ENCODE measurements around the gene THEM5. TPM values are rescaled to one million over a fixed set of nuclear protein-coding genes. Genes with fewer than 3 reads are reported as not detected.

Gene THEM5
- total RNA-seq, 1 experiment from 2014 or later, result 0.75 TPM

DNA sequence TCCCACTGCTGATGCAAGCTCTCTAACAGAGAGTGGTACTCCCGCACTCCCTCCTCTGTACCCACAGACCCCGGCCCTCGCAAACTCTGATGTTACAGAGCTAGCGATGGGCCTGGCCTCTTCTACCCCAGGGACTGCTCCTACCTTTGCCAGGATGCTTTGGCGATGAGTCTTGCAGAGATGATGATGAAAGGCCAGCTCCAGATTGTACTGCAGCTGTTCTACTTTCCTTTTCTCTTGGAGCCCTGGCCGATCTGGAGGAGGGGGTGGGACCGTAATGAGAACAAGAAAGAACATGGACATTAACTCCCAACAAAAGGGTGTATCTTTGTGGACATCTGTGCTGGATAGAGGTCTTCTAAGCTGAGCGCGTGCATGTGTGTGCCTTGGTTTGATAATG lies 42.3 kb downstream of the THEM5 start:
- H3K9me3 ChIP-seq (replicated peaks), result no peaks in the 10 kb centered on the region
- H3K27ac ChIP-seq, result no peak overlapping the region
- no peak overlapping the region for H3K4me3 ChIP-seq
- no peaks in the 10 kb centered on the region for H3K36me3 ChIP-seq
- H3K27me3 ChIP-seq, result no peaks in the 10 kb centered on the region
- DNase-seq, result no peak
- H3K4me1 ChIP-seq, result 0 out of 2 replicates have a peak, but pooled peaks cover 2% of the 10 kb centered on the region

GRCh38 chr1:151809985-151810556 lies 43.4 kb downstream of the THEM5 start:
- Histone ChIP-seq H3K27ac (no peak overlapping the region), H3K4me3 (no peak overlapping the region), H3K9me3 (replicated peaks) (no peaks in the 10 kb centered on the region), H3K27me3 (no peaks in the 10 kb centered on the region), H3K36me3 (no peaks in the 10 kb centered on the region), H3K4me1 (0 out of 2 replicates have a peak, but pooled peaks cover 2% of the 10 kb centered on the region)
- DNase-seq, result no peak

- Histone ChIP-seq H3K9me3 (replicated peaks) (no peaks in the 10 kb centered on the region), H3K27ac (no peak overlapping the region), H3K4me3 (no peak overlapping the region), H3K4me1 (0 out of 2 replicates have a peak, but pooled peaks cover 2% of the 10 kb centered on the region), H3K36me3 (no peaks in the 10 kb centered on the region), H3K27me3 (no peaks in the 10 kb centered on the region)
- DNase-seq, result no peak
These were observed 44.1 kb downstream of the THEM5 start for GRCh38 chr1:151809290-151809984.

DNA sequence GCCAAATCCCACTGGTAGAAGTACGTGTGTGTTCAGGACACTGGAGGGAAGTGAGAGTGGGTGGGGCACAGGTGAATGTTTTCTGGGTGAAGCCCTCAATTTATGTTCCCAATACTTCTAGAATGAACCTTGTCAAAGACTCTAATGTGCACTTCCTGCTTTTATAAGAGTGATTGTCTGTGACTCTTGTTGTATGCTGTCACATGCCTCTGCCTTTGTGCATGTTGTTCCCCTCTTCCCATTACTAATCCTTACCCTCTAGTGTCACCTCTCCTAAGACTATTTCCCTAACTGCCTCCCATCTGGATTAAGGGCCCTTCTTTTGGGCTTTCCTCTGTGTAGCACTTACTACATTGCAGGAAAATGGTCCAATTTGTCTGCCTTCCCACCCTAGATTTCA lies 45.7 kb downstream of the THEM5 start:
- Histone ChIP-seq H3K27me3 (0 out of 2 replicates have a peak, but pooled peaks cover 4% of the 10 kb centered on the region), H3K4me3 (no peak overlapping the region), H3K4me1 (0 out of 2 replicates have a peak, but pooled peaks cover 2% of the 10 kb centered on the region), H3K36me3 (no peaks in the 10 kb centered on the region), H3K9me3 (replicated peaks) (no peaks in the 10 kb centered on the region), H3K27ac (no peak overlapping the region)
- DNase-seq, result no peak

DNA sequence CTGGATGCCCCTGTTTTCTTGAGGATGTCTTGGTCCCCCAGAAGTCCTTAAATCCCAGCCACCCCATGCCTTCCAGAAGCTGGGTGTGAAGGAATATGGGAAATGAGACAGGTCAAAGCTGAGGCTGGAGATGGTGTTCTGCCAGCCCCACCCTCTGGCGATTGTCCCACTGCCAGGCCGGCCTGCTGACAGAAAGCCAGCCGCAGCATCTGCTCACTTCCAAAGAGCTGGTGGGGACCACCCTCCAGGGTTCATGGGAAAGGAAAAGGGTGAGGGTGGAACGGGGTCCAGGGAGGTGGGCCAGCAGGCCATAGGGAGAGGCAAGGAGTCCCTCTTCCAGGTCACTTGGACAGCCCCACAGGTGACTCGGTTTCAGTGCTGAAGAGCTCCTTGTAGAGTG lies 46.4 kb downstream of the THEM5 start:
- H3K9me3 ChIP-seq (replicated peaks), result no peaks in the 10 kb centered on the region
- DNase-seq, result no peak
- no peaks in the 10 kb centered on the region for H3K36me3 ChIP-seq
- no peak overlapping the region for H3K4me3 ChIP-seq
- 0 out of 2 replicates have a peak, but pooled peaks cover 7% of the 10 kb centered on the region for H3K27me3 ChIP-seq
- H3K4me1 ChIP-seq, result 0 out of 2 replicates have a peak, but pooled peaks cover 2% of the 10 kb centered on the region
- H3K27ac ChIP-seq, result no peak overlapping the region

- Histone ChIP-seq H3K27ac (no peak overlapping the region), H3K36me3 (no peaks in the 10 kb centered on the region), H3K27me3 (0 out of 2 replicates have a peak, but pooled peaks cover 10% of the 10 kb centered on the region), H3K4me1 (no peaks in the 10 kb centered on the region), H3K4me3 (no peak overlapping the region), H3K9me3 (replicated peaks) (no peaks in the 10 kb centered on the region)
- DNase-seq, result no peak
These were observed 47.3 kb downstream of the THEM5 start for GRCh38 chr1:151806170-151806569.

DNA sequence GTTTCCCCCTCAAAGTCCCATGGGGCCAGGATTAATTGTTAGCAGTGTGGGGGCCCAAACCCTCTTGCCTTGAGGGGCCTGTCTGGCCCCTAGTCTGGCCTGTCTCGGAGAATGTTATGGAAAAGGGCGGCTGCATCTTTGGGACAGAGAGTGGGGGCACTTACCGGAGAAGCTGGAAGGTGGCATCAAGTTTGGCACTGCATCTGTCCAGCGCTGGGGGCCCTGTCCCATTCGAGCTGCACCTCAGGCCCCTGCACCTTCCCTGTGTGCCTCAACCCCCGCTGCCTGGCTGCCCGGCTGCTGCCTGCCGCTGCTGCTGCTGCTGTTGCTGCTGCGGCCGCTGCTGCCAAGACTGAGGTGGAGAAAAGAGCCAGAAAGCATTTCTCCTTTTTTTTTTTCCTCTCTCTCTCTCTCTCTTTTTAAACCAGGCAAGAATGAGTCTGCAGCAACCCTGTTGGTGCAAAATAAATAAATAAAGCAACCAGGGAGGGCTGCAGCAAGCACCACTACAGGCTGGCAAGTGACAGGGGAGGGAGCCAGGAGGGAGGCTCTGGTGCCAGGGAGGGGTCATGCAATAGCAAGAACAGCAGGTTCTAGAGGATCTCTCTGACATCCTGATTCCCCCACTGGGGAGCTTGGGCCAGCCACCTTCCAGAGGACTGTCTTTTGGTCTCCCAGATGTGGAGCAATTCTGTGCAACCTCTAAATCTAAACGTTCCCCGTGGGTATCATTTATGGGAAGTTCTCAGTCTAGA lies 48.3 kb downstream of the THEM5 start, which contains the start of gene LINGO4:
TSS of gene LINGO4 (minus strand) at position 354 of the 755 bp plus-strand sequence. CDS start 2,715 bp downstream, outside the sequence.
- Histone ChIP-seq H3K4me3 (no peak within 1 kb of the TSS), H3K27ac (no peak within 1 kb of the TSS), H3K9me3 (replicated peaks) (no peaks in the 10 kb centered on the region), H3K4me1 (no peaks in the 10 kb centered on the region), H3K27me3 (peaks cover 14% of the 10 kb centered on the region; the same call in 1 of the 2 replicates), H3K36me3 (no peaks in the 10 kb centered on the region)
- DNase-seq, result no peak

DNA sequence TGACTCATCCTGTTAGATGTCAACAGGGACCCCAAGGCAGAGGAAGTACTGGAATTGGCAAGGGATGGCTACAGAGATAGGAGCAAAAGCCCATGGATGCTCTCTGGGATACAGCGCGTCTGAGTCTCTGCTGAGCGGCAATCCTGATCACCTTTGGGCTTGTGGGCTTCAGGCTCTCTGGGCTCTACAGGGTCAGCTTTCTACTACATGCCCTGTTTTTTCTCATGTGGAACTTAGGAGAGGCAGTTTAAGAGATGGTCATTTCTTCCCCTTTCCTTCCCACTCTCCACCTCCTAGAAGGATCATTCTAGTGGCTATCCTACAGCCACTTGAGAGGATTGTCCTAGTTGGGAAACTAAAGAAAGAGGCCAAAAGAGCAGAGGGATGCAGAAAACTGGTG lies 49.6 kb downstream of the THEM5 start:
- no peak overlapping the region for H3K27ac ChIP-seq
- no peaks in the 10 kb centered on the region for H3K9me3 ChIP-seq (replicated peaks)
- H3K36me3 ChIP-seq, result no peaks in the 10 kb centered on the region
- no peak for DNase-seq
- no peak overlapping the region for H3K4me3 ChIP-seq
- peaks cover 14% of the 10 kb centered on the region; the same call in 1 of the 2 replicates for H3K27me3 ChIP-seq
- H3K4me1 ChIP-seq, result no peaks in the 10 kb centered on the region

DNA sequence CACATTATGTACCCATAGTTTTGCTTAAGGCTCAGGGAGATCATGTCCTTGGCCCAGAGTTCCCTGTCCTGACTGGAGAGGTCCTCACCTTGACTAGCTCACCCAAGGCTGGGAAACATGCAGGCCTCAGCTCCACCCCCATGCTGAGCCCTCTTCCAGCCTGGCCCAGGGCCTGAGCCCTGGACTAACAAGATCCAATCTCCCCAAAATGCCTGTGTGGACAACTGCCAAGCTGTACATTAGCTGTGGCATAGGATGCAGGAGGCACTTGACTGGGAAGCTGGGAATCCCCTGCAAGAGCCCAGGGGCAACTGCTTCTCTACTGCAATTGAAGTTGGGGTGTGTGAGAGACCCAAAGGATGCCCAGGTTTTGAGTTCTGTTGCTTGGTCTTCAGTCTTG lies 50.3 kb downstream of the THEM5 start:
- Histone ChIP-seq H3K4me3 (no peak overlapping the region), H3K9me3 (replicated peaks) (no peaks in the 10 kb centered on the region), H3K4me1 (no peaks in the 10 kb centered on the region), H3K27me3 (peaks cover 20% of the 10 kb centered on the region; the same call in 1 of the 2 replicates), H3K36me3 (no peaks in the 10 kb centered on the region), H3K27ac (no peak overlapping the region)
- no peak for DNase-seq

GRCh38 chr1:151802372-151802771 lies 51.1 kb downstream of the THEM5 start:
- Histone ChIP-seq H3K27me3 (peaks cover 20% of the 10 kb centered on the region; the same call in 1 of the 2 replicates), H3K4me1 (no peaks in the 10 kb centered on the region)
- DNase-seq, result no peak

DNA sequence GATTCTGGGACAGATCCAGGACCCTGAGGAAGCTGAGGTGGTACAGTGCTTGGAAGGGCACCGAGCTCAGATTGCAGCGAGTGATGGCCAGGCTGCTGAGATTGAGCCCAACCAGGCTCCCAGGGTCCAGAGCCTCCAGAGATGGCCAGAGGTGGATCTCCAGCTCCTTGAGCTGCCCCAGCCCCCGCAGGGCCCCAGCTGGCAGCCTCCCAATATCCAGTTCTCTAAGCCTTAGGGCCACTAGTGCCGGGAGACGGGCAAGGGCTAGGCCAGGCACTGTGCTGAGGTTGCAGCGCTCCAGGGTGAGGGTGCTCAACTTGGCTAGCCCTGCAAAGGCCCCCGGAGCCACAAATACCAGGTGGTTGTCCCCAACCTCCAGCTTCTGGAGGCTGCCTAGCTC lies 51.7 kb downstream of the THEM5 start:
- Histone ChIP-seq H3K27me3 (peaks cover 20% of the 10 kb centered on the region; the same call in 1 of the 2 replicates), H3K9me3 (replicated peaks) (no peaks in the 10 kb centered on the region), H3K36me3 (no peaks in the 10 kb centered on the region), H3K27ac (no peak overlapping the region), H3K4me1 (no peaks in the 10 kb centered on the region), H3K4me3 (no peak overlapping the region)
- DNase-seq, result no peak

More at GRCh38 chr1:151802372-151802771, 51.1 kb downstream of the THEM5 start:
- Histone ChIP-seq H3K36me3 (no peaks in the 10 kb centered on the region), H3K27ac (no peak overlapping the region), H3K9me3 (replicated peaks) (no peaks in the 10 kb centered on the region), H3K4me3 (no peak overlapping the region)

DNA sequence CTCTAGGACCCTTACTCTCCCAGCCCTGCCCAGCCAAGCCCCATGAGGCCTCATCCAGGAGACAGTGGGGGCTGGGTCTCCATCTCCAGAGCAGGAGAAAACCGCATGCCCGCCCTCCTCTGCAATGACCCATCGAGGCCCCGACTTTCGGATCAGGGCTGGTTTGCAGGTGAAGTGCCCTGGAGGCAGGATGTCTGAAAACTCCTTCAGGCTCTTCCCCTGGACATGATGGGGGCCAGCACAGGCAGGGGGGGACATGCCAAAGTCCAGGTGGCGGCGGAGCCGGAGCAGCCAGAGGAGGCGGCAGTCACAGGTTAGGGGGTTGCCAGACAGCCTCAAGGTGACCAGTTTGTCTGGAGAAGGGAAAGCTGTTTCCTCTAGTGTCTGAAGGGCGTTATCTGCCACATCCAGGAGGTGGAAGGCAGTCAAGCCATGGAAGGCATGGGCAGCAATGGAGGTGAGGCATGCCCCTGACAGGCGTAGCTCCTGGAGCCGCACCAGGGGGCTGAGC lies 52.1 kb downstream of the THEM5 start:
- H3K27ac ChIP-seq, result no peak overlapping the region
- H3K27me3 ChIP-seq, result peaks cover 20% of the 10 kb centered on the region; the same call in 1 of the 2 replicates
- DNase-seq, result no peak
- H3K4me3 ChIP-seq, result no peak overlapping the region
- H3K36me3 ChIP-seq, result no peaks in the 10 kb centered on the region
- H3K4me1 ChIP-seq, result no peaks in the 10 kb centered on the region
- H3K9me3 ChIP-seq (replicated peaks), result no peaks in the 10 kb centered on the region

DNA sequence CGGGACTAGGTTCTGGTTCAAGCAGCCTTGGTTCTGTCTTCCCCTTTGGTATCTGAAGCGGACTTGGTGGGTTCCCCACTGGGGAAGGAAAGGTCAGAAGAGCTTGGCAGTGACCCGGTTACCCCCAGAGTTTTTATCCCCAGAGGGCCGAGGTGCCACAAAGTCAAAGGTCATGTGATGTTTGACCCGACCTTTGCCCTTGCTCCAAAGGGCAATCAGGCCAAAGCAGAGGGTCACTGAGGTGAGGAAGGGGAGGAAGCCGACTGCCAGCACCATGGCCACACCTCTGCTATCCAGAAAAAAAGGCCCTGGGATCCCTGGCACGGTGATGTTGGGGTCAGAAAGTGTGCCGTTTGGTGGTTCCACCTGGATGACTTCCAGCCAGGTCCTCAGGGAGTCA lies 52.7 kb downstream of the THEM5 start:
- Histone ChIP-seq H3K27me3 (peaks cover 20% of the 10 kb centered on the region; the same call in 1 of the 2 replicates), H3K4me1 (no peaks in the 10 kb centered on the region), H3K4me3 (no peak overlapping the region), H3K36me3 (no peaks in the 10 kb centered on the region), H3K9me3 (replicated peaks) (no peaks in the 10 kb centered on the region), H3K27ac (no peak overlapping the region)
- no peak for DNase-seq

DNA sequence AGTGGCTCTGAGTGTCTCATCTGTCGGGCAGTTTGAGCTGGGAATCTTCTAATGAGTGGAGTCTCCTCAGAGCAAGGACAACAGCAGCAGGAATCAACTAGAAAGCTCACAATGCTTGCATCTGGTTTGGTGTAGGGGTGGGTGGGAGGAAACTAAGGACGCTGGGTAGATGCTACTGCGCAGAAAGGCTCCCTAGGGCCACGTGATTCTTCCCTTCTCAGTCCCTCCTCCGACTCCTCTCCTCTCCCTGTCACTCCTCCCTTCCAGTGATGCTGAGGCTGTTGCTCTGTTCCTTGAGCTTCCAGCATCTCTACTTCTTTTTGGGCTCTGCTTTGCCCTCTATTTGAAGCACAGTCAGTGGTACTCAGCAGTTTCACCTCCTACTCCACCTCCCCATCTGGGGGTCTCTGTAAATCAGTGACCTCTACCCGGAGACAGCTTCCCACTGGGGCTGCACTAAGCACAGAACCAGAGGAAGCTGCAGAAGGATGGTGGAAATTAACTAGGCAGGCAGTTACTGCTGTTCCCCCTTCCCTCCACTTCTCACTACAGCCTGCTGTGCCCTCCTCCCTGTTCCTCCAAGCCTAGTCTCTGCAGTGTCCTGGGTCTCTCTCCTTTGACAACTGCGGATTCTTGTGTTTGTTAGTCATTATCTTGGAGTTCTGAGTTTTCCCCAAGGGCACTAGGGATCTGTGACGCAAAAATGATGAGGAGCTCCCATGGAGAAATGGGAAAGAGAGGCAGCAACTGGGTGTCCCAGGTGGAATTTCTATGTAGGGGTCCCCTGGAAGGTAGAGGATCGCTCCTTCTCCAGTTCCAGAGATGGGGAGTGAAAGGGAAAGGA lies 54.1 kb downstream of the THEM5 start:
- Histone ChIP-seq H3K36me3 (no peaks in the 10 kb centered on the region), H3K27me3 (peaks cover 20% of the 10 kb centered on the region; the same call in 1 of the 2 replicates), H3K4me3 (no peak overlapping the region), H3K27ac (no peak overlapping the region), H3K9me3 (replicated peaks) (no peaks in the 10 kb centered on the region), H3K4me1 (no peaks in the 10 kb centered on the region)
- DNase-seq, result no peak

Data from SJCRH30 (cell line).